GM21717 (cell line): ENCODE data around the gene MARCHF3.

ENCODE experiments used
- ATAC-seq: cut with Tn5 transposase; IDR thresholded peaks from one replicate; pipeline ENCODE4 v1.9.1; 2021; ENCODE audit warnings: mild to moderate bottlenecking, moderate library complexity; ENCODE audit not compliant: unreplicated experiment

MARCHF3 gene

DNA sequence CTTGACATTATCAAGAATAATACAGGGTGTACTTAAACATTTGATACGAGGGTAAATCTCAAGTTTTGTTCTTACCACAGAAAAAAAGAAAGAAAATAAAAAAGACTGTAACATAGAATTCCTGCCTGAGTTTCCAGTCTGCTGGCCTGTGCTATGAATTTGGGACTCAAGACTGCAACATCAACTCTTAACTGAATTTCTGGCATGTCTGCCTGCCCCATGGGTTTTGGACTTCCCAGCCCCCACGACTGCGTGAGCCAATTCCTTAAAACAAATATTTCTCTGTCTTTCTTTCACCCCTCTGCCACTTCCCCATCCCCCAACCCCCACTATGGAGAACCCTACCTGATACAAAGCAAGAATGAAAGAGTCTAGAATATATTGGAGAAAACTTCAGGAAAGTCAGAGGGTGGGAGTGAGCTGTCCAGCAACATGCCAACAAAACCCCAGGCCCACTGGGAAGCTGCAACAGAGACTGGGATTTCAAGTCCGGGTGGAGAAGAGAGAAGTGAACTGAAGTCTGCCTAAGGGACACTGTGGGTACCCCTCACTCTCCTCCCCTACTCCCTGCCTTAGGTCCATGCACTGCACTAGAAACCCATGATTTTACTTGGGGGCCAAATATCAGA is 43.0 kb downstream of the MARCHF3 start:
- ATAC-seq = peak; percentile 15

DNA sequence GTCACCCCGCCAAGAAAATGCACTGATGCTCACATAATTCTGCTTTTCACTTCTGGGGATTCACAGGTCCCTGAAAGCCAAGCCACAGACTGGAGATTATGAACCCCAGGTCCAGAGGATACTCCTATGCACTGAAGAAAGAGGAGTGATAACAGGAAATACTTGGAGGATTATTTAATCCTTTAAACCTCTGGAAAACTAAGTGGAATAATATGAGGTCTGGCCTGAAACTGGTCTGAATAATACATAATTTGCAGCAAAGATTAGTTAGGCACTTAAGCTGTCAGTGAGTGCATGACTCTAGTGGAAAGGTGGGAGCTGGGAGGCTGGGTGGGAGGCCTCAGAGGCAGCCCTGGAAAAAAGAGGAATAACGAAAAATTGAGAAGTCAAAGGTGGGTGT is 45.7 kb downstream of the MARCHF3 start:
- ATAC-seq = no peak

DNA sequence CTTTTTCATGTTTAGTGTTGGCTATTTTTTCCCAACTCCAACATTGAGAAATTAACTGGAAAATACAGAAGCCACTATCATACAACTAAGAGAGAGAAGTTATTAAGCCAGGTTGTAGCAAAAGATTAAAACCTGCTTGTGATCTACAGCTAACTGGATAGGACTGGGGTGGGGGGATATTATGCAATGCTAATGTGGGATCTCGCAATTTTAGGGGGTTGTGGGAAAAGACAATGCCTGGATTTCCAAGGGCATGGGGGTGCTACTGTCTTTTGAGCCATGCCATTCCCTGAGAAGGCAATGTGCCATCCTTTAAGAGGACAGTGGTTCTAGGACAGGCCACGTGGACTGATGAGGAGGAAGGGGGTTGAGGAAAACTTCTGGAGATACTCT is 46.5 kb downstream of the MARCHF3 start:
- no peak for ATAC-seq

DNA sequence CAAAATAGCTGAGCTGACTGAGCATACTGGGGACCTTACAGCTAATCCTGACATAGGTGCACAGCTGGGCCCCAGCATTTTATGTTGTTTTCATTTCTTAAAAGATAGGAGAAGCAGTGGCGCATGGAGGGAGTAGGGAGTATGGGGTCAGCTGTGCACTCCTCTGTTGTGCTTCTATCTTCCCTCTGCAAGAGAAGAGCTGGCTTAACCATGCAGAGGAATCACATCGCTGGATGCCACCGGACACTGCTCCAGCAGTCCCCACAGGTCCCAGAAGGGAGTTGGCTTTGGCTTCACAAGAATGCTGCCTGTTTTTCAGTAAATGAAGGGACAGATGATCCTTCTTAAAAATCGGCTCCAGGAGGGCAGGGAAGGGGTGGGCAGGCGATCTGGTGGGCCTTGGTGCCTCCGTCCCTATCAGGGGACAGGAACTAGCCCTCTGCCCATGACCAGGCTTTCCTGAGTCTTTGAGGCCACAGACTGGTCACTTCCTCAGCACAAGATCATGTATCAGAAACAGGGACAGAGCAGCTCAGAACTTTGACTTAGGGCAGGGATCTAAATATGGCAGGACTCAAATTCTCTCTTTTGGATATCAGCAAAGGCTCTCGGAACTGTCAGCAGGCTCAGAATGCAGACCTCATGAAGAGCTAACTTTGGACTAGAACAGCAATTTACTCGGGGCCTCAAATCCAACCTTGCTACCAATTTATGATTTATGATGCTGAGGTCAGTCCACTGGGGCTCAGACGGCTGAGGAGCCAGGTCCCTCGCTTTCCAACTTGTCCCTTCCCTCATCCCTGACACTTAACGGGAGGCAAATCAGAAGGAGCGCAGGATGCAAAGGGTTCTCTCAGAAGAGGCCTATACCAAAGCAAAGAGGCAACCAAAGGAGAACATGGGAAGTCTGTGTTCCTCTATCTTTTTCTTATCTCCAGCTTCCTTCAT is 47.2 kb downstream of the MARCHF3 start:
- no peak for ATAC-seq

DNA sequence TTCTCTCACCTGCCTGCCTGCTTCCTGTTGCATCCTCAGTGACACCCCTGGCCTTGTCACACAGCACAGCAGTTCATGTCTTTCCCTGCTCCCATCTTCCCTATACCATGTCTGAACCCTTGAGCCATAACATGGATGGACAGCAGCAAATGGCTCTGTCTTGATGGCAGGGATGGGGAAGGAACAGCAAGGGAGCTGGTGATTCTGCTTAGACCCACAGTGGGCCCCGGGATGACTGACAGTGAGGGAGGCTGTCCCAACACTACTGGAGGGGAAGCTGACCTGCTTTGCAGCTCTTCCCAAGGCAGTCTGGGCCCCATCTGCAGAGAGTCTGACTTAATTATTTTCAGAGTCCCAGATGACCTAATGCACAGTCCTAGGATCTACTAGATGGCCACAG is 48.2 kb downstream of the MARCHF3 start:
- no peak for ATAC-seq

DNA sequence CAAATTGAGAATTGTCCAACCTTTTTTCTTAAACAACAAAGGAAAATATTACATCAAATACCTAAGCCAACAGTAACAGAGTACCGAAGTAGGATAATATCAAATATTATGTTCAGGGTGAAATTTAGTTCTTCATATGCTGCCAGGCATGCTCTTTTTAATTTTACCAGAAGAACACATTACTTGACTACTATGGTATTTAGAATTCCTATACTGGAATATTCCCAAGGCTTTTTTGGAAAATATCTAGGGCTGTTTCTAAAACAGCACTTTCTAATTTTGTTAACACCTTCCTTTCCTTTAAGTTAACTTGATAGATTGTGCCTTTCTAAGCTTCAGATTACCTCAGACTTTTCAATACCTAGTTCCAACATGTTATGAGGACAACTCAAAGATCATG is 48.7 kb downstream of the MARCHF3 start:
- no peak for ATAC-seq

DNA sequence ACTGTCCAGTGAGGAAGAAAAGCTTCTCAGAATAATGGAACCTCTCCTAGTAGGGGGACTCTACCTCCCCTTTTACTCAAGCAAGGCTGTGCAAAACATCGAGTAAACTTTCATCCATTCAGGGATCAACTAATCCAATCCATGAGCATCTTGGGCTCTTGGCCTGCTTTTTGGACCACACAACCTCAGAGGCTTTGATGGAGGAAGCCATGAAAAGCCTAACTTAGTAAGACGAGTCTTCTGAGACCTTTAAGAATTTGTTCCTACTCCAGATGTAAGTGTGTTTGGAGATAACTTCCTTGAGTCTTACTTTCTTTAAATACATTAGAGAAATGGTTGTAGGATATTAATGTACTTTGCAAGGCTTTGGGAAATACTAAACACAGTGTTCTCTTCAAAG is 49.1 kb downstream of the MARCHF3 start:
- ATAC-seq = no peak

DNA sequence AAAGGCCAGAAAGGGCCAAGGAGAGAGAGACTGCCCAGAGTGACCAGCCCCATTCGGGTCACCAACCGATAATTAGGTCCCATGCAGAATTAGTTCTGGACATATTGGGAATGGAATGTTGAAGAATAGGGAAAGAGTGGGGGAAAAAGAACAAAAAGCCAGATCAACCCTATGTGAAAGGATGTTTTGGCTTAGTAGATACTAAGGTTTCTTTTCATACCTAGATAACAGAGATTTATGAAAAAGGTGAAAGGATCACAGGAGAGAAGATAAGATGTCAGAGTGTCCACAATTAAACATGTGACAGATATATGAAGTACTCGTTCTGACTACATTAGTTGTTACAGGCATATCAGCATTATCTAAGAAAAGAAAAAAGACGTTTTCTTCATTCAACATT is 52.1 kb downstream of the MARCHF3 start:
- no peak for ATAC-seq

DNA sequence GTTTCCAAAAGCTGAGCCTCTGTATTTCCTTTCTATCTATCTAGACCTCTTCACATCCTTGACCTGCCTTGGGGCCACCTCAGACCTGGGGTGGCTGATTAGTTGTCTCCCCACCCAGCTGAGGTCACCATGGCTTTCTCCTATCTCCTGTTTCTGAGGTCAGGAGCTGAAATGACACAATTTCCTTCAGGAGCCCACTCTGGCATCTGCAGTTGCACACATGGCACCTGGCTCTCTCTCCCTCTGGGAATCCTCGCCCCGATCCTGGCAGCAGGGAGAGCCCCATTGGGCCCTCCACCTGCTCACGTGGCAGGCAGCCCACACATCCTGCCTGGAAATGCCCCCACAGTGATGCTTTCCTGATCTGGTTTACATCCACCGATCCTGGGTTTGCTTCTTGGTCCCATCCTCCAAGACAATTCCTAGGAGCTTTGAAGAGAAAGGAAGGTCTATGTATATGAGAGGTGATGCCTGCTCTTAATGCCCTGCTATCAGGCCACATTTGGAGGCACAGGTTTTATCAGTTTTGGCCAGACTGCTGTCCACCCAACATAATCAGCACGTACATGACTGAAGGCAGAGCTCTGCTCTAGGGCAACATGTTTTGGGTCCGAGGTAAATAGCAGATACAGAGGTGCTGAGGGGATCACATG is 53.7 kb downstream of the MARCHF3 start:
- ATAC-seq = no peak

DNA sequence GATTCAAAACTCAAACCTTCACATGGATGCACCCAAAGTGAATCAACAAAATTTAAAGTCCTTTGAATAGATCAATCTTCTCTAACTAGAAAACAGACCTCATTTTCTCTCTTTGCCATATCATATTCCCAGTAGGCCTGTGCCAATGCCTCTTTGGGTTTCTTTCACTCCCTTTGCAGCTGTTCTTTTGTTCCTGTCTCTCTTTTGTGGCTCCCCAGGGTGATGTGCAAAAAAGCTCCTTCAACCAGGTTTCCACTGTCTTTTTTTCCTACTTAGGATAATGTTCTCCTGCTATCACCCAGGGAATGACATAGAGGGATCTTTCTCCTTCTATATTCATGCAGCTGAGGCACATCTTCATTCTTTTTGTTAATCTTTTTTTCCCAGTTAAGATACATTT is 54.6 kb downstream of the MARCHF3 start:
- ATAC-seq = no peak

DNA sequence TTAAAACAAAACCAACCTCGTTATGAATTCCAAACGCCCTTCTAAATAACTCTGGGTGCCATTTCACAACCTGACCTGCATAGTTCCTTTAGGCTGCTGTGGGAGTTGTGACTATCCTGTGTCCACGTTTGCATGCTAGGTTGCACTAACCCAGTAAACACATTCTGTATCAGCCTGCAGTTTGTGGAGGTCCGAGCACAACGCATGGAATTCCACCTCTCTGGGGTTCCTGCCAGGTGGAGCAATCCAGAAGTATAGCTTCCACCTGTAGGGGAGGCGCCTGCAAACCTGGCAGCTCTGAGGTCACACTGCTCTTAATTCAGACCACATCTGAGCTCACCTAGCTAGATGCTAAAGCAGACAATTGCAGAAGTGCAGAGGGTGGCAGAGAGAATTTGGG is 57.2 kb downstream of the MARCHF3 start:
- no peak for ATAC-seq

DNA sequence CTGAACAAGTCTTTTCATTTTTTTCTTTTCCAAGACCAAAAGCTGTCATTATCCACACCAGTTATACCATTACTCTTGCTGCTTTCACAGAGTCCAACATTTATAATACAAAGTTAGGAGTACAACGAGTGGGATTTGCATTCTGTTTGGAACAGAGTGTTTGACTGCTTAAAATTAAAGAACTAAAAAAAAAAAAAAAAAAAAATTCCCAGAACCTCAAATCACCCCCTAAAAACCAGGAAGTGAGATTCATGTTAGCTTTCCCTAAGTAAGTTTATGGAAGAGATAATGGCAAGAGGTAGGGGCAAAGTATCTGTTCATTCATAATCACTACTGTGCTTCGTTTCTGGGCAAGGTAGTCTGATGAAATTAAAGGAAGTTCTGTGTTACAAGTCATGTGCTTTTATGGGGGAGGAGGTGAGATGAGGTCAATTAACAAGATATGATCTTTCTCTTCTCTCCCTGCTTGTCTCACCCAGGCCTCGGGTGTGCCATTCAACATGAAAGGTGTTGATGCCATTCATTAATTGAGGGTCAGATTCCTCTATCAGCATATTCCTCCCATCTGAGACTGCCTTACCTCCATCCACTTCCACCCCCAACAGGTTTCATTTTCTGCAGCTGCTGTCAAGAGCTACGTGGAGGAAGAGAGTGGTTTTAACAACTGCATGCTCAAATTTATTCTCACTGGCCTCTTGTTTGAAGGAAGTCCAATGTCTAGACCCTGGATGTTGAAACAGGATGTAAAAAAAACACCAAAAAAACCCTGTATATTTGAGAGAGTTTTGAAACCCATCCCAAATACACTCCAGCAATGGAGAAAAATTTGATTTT is 58.1 kb downstream of the MARCHF3 start:
- peak; percentile 73 for ATAC-seq

DNA sequence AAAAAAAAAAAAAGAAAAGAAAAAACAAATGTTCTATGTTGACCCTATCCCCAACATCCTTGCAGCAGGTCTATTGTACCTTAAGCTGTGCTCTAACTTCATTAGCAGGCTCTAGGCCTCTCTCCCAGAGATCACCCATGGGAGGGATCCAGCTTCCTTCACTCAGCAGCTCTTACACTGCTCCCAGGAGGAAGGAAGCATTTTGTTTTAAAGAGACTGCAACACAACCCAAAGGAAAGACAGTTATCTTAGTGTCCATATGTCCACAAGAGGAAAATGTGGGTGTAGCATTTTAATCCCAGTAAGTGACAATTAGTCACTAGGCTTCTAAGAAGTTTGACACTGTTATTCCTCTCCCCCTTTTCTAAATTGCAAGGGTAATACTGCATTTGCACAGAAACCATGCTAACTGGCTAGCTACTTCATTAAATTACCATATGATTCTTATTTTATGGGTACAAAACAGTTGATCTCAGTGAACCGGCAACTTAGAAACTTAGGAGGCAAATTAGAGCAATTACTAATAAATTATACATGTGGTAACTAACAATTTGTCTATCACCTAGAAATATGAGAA is 58.8 kb downstream of the MARCHF3 start:
- ATAC-seq = no peak

DNA sequence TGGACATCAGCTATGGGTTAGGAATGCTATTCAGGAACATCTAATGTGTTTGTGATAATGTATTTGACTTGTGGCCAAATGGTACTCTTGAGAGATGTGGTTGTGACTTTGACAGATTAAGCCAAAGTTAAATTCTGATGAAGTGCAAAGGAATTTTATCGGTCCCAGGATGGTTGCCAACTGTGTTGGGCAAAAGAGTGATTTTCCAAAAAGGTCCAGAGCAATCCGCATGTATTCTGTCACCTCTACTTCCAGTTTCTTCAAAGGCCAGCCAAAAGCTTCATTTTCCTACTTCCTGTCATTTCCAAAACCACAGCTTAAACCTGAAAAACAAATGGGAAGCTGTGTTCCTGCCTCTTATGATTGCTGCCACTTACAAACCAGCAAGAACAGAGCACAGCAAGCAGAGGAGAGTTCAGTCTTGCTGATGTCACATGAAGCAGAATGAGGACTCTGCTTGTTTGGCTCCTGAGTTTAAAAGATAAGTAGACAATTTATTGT is 59.8 kb downstream of the MARCHF3 start:
- no peak for ATAC-seq

DNA sequence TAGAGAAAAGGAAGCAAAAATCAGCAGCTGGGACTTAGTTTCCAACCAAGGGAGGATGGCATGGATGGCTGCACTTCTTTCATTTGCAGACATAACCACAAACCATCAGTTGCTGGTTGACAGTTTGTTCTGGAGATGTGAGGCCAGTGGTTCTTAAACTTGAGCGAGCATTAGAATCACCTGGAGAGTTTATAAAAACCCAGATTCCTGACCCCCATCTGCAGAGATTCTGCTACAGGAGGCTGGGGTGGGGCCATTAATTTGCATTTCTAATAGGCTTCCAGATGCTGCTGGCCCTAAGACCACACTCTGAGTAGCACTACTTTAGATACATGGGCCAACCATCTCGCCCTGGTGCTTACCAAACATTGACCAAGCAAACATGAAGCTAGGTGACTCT is 60.8 kb downstream of the MARCHF3 start:
- peak; percentile 42 for ATAC-seq

DNA sequence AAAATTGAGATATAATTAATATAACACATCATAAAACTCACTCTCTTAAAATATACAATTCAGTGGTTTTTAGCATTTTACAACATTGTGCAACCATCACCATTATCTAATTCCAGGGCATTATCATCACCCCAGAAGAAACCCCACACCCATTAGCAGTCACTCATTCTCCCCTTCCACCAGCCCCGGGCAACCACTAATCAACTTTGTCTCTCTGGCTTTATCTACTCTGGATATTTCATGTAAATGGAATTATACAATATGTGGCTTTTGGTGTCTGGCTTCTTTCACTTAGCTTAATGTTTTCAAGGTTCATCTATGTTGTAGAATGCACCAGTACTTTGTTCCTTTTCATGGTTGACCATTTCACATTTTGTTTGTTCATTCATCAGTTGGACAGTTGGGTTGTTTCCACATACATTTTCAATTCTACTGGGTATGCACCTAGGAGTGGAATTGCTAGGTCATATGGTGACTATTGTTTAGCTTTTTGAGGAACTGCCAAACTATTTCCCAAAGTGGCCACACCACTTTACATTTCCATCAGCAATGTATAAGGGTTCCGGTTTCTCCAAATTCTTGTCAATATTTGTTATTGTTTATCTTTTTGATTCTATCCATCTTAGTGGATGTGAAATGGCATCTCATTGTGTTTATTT is 62.4 kb downstream of the MARCHF3 start:
- no peak for ATAC-seq

DNA sequence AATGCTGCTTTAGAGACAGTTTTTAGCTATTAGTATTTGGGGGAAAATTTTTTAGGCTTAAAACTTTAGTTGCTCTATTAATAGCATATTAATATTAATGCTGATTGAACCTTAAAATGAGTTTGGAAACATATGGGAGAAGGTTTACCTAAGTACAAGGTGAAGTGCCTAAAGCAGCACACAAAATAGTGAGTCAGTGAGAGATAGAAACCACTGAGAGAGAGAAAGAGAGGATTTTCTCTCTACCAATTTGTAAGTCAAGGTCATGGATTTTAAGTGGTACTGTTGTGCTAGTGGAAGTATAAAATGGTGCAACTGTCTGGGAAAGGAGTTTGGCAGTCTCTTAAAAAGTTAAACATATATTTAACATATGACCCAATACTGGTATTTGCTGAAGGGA is 64.9 kb downstream of the MARCHF3 start:
- ATAC-seq = no peak

DNA sequence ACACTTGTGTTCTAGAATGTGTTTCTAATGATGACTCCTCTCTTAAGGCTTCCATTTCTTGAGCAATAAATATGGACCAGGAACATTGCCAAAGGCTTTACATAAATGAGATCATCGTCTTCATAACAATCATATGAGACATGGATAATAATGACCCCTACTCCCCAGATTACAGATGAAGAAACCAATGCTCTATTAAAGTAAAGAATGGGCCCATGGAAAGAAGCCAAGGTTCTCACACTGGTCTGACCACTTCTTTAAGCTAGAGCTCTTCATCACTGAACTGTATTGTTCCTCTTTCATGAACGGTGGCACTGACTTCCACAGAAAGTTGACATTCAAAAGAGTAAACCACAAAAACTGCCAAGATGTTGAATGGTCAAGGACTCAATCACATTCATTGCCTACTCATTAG is 65.3 kb downstream of the MARCHF3 start:
- peak; percentile 46 for ATAC-seq

DNA sequence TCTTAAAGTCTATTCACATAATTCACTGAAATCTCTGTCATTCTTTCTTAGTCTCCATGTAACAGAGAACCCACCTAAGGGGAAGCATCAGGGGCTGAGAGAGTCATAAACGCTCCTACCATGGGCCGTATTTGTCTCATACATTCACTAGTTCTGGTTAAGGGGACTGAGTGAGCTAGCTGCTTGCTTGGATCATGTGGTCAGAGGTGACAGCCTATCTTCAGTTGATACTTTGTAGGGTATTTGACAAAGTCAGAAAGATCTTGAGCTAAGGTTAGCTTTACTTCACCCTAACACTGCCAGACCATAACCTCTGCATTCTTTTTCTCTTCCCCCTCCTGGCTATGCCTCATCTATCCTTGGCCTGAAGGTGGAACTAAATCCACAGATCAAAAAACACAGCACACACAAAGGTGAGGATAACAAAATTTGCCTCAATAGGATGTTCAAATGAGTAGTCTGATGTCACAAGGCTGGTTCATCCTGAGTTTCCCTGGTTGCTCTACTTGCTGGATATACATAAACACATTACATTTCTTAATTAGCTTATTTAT is 66.5 kb downstream of the MARCHF3 start:
- ATAC-seq = no peak

DNA sequence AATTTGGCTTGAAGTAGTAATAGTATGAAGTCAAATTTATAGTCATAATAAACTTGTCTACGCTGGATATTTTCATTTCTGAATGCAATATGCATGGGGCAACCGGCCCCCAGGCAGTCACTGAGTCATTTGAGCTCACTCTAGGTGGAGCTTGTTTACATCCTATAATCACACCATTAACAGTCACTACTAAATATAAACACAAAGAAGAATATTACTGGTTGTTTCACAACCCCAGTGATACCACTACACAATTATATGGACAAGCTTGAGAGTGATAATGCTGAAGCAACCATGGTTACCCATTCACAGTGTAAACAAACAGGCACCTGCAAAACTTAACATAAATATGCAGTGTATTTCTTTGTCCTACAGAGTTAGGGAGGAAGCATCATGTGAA is 68.7 kb downstream of the MARCHF3 start:
- ATAC-seq = no peak
